HepG2 (cell line): Measurements from ENCODE around the gene PPOX. TPM values are rescaled to one million over a fixed set of nuclear protein-coding genes. Genes with fewer than 3 reads are reported as not detected.
A peak's percentile ranks its signal among the peaks of the same experiment; 100 is the strongest.

Source experiments
- CEBPG ChIP-seq: IDR thresholded peaks from 2 replicates; pipeline ENCODE4 v1.6.1; 2016
- FOSL2 ChIP-seq: sonication (generic); formaldehyde crosslinking; IDR thresholded peaks from 2 replicates; pipeline ENCODE4 v1.4.0; 2020; ENCODE audit warnings: missing genetic modification reagents
- GPN1 ChIP-seq: sonication (generic); formaldehyde crosslinking; IDR thresholded peaks from 2 replicates; pipeline ENCODE4 v1.5.1; 2020; ENCODE audit warnings: missing genetic modification reagents, borderline replicate concordance
- KLF12 ChIP-seq: sonication (generic); formaldehyde crosslinking; IDR thresholded peaks from 2 replicates; pipeline ENCODE4 v1.4.0; 2020; ENCODE audit warnings: missing genetic modification reagents, borderline replicate concordance
- MEIS2 ChIP-seq: sonication (generic); formaldehyde crosslinking; IDR thresholded peaks from 2 replicates; pipeline ENCODE4 v1.9.0; 2021; ENCODE audit warnings: mild to moderate bottlenecking, missing genetic modification reagents
- MXI1 ChIP-seq: IDR thresholded peaks from 3 replicates; pipeline ENCODE4 v1.6.1; 2012; ENCODE audit warnings: low read depth, low read length, inconsistent platforms, borderline replicate concordance
- NAIF1 ChIP-seq: sonication (generic); formaldehyde crosslinking; IDR thresholded peaks from 2 replicates; pipeline ENCODE4 v1.5.0; 2020; ENCODE audit warnings: mild to moderate bottlenecking, missing genetic modification reagents, borderline replicate concordance
- NONO ChIP-seq, 2 experiments: fragments of 450-650 bp in 1 of 2; sonication (generic) in 1 of 2; formaldehyde crosslinking in 1 of 2; IDR thresholded peaks in 1 of 2; conservative IDR thresholded peaks in 1 of 2; 2 replicates each; pipeline versions ENCODE4 v1.6.1 to v1.8.0; 2017 to 2022; ENCODE audit warnings: mild to moderate bottlenecking in 1 of 2, missing genetic modification reagents in 1 of 2, moderate library complexity in 1 of 2
- POLR2AphosphoS5 ChIP-seq: IDR thresholded peaks from 2 replicates; pipeline ENCODE4 v1.6.1; 2012; ENCODE audit warnings: low read depth, low read length
- PPARG ChIP-seq: conservative IDR thresholded peaks from 2 replicates; pipeline ENCODE4 v1.6.1; 2016; ENCODE audit warnings: missing biosample characterization, missing genetic modification reagents
- RARA ChIP-seq: IDR thresholded peaks from 2 replicates; pipeline ENCODE4 v1.6.1; 2016; ENCODE audit warnings: missing genetic modification reagents, missing compliant biosample characterization
- RBM22 ChIP-seq: fragments of 200-400 bp; formaldehyde crosslinking; optimal IDR thresholded peaks from 2 replicates; pipeline ENCODE3; 2017; ENCODE audit warnings: mild to moderate bottlenecking, low read length, moderate library complexity
- SNRNP70 ChIP-seq: fragments of 200-400 bp; formaldehyde crosslinking; IDR thresholded peaks from 2 replicates; pipeline ENCODE4 v1.6.1; 2017; ENCODE audit warnings: mild to moderate bottlenecking, low read depth, low read length, moderate library complexity
- SOX13 ChIP-seq, 3 experiments: fragments of 450-650 bp in 1 of 3; sonication (generic) in 1 of 3; formaldehyde crosslinking in 1 of 3; IDR thresholded peaks in 2 of 3; conservative IDR thresholded peaks in 1 of 3; 2 replicates each; pipeline versions ENCODE4 v1.5.0 to v1.6.1; 2016 to 2020; ENCODE audit warnings: antibody characterized with exemption in 1 of 3, mild to moderate bottlenecking in 1 of 3, missing compliant biosample characterization in 1 of 3, missing genetic modification reagents in 1 of 3, moderate library complexity in 1 of 3
- TFE3 ChIP-seq: IDR thresholded peaks from 2 replicates; pipeline ENCODE4 v1.6.1; 2016
- TRIM24 ChIP-seq: sonication (generic); formaldehyde crosslinking; IDR thresholded peaks from 2 replicates; pipeline ENCODE4 v1.8.0; 2022; ENCODE audit warnings: mild to moderate bottlenecking, missing genetic modification reagents
- ZFP82 ChIP-seq: sonication (generic); formaldehyde crosslinking; IDR thresholded peaks from 2 replicates; pipeline ENCODE4 v1.5.1; 2020; ENCODE audit warnings: mild to moderate bottlenecking, missing genetic modification reagents, borderline replicate concordance
- ZNF350 ChIP-seq: sonication (generic); formaldehyde crosslinking; IDR thresholded peaks from 2 replicates; pipeline ENCODE4 v1.4.0; 2020; ENCODE audit warnings: mild to moderate bottlenecking, low read depth, missing genetic modification reagents, borderline replicate concordance
- polyA plus RNA-seq, 8 experiments: library from polyadenylated mRNA; depleted of rRNA in 3 of 8; stranded (reverse) in 7 of 8; unstranded in 1 of 8; fragments of >200 nt; fragmentation: Illumina TruSeq in 4 of 8; extraction: Trizol in 4 of 8; gene quantifications; 2 replicates each; pipeline versions ENCODE4 v1.2.1 to v1.2.3, GENCODE V29; 2011 to 2016; ENCODE audit warnings: low read depth in 4 of 8, missing spikeins in 1 of 8, mixed read lengths in 1 of 8; ENCODE audit not compliant: insufficient read depth in 1 of 8
- total RNA-seq, 5 experiments: library from RNA; depleted of rRNA; stranded (reverse); fragments of >200 nt; fragmentation: Illumina TruSeq; extraction: Trizol; gene quantifications; 2 replicates each; pipeline ENCODE4 v1.2.3, GENCODE V29; 2016; ENCODE audit warnings: low read depth in 1 of 5
- TF ChIP-seq, protein P1 (sequence below): sonication (generic); formaldehyde crosslinking; IDR thresholded peaks from 2 replicates; pipeline ENCODE4 v1.5.0; 2020; ENCODE audit warnings: mild to moderate bottlenecking, missing genetic modification reagents, borderline replicate concordance
- TF ChIP-seq, protein P2 (sequence below): sonication (generic); formaldehyde crosslinking; IDR thresholded peaks from 2 replicates; pipeline ENCODE4 v1.4.0; 2020; ENCODE audit warnings: low read depth, mild to moderate bottlenecking, missing genetic modification reagents
- TF ChIP-seq, protein P3 (sequence below): IDR thresholded peaks from 2 replicates; pipeline ENCODE4 v1.6.1; 2018; ENCODE audit warnings: missing genetic modification reagents, mild to moderate bottlenecking, missing compliant biosample characterization
- TF ChIP-seq, protein P4 (sequence below): IDR thresholded peaks from 2 replicates; pipeline ENCODE4 v1.6.1; 2016; ENCODE audit warnings: mild to moderate bottlenecking, missing biosample characterization, missing genetic modification reagents

PPOX gene
- total and polyA plus RNA-seq, 2 of the 13 experiments (the other 11 are each of a cell fraction or from before 2014, with no cell fraction given): 15.5 to 27.7 TPM

GRCh38 chr1:161218301-161219077, 52.3 kb downstream of the PPOX start (continued):
- TF ChIP-seq KLF12 (CRISPR knock-in tag) (peak; percentile 40; the same call in 1 of the 2 replicates), TRIM24 (CRISPR knock-in tag) (peak; percentile 78), RBM22 (peak; percentile 78), NONO (IDR thresholded peaks at IDR 0.05) (no peak), NONO (CRISPR knock-in tag; conservative IDR thresholded peaks at IDR 0.05) (peak; percentile 80; the same call in 1 of the 2 replicates), TFE3 (CRISPR knock-in tag) (peak; percentile 91), NAIF1 (CRISPR knock-in tag) (no peak), SOX13 (IDR thresholded peaks at IDR 0.05) (peak; percentile 82; the same call in 1 of the 2 replicates), SOX13 (CRISPR knock-in tag; conservative IDR thresholded peaks at IDR 0.05 in 1 of 2, IDR thresholded peaks at IDR 0.05 in 1 of 2) (peak in 1 of 2 experiments; percentile 93; a peak in 2 of 4 replicates), ZNF350 (CRISPR knock-in tag) (peak; percentile 74; the same call in 1 of the 2 replicates), MXI1 (peak; percentile 12; the same call in 1 of the 3 replicates), FOSL2 (CRISPR knock-in tag) (peak; percentile 60), POLR2AphosphoS5 (peak; percentile 16; the same call in 1 of the 2 replicates), CEBPG (CRISPR knock-in tag) (peak; percentile 50), MEIS2 (CRISPR knock-in tag) (no peak), ZFP82 (CRISPR knock-in tag) (0 out of 2 replicates have a peak, but pooled peaks have one; percentile 36), GPN1 (CRISPR knock-in tag) (no peak), SNRNP70 (no peak), PPARG (CRISPR knock-in tag) (peak; percentile 89), RARA (CRISPR knock-in tag) (peak; percentile 79)
- TF ChIP-seq, protein P1, sequence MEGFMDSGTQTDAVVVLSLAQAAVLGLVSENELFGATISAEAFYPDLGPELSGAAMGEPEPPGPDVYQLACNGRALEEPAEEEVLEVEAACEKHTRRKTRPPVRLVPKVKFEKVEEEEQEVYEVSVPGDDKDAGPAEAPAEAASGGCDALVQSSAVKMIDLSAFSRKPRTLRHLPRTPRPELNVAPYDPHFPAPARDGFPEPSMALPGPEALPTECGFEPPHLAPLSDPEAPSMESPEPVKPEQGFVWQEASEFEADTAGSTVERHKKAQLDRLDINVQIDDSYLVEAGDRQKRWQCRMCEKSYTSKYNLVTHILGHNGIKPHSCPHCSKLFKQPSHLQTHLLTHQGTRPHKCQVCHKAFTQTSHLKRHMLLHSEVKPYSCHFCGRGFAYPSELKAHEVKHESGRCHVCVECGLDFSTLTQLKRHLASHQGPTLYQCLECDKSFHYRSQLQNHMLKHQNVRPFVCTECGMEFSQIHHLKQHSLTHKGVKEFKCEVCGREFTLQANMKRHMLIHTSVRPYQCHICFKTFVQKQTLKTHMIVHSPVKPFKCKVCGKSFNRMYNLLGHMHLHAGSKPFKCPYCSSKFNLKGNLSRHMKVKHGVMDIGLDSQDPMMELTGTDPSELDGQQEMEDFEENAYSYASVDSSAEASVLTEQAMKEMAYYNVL (CRISPR knock-in tag): no peak
- TF ChIP-seq, protein P2, sequence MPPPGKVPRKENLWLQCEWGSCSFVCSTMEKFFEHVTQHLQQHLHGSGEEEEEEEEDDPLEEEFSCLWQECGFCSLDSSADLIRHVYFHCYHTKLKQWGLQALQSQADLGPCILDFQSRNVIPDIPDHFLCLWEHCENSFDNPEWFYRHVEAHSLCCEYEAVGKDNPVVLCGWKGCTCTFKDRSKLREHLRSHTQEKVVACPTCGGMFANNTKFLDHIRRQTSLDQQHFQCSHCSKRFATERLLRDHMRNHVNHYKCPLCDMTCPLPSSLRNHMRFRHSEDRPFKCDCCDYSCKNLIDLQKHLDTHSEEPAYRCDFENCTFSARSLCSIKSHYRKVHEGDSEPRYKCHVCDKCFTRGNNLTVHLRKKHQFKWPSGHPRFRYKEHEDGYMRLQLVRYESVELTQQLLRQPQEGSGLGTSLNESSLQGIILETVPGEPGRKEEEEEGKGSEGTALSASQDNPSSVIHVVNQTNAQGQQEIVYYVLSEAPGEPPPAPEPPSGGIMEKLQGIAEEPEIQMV (CRISPR knock-in tag): peak; percentile 66
- TF ChIP-seq, protein P3, sequence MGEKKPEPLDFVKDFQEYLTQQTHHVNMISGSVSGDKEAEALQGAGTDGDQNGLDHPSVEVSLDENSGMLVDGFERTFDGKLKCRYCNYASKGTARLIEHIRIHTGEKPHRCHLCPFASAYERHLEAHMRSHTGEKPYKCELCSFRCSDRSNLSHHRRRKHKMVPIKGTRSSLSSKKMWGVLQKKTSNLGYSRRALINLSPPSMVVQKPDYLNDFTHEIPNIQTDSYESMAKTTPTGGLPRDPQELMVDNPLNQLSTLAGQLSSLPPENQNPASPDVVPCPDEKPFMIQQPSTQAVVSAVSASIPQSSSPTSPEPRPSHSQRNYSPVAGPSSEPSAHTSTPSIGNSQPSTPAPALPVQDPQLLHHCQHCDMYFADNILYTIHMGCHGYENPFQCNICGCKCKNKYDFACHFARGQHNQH: peak; percentile 59; the same call in 1 of the 2 replicates
- TF ChIP-seq, protein P4, sequence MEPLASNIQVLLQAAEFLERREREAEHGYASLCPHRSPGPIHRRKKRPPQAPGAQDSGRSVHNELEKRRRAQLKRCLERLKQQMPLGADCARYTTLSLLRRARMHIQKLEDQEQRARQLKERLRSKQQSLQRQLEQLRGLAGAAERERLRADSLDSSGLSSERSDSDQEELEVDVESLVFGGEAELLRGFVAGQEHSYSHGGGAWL (CRISPR knock-in tag): no peak
